Karpas-422 (cell line): ENCODE data around the gene SPTBN5. TPM values are rescaled to one million over a fixed set of nuclear protein-coding genes. Genes with fewer than 3 reads are reported as not detected.

Experiments used
- DNase-seq: peaks from one replicate; pipeline ENCODE4 v3.0.0-alpha.2; 2015
- H2AFZ ChIP-seq: fragments of 200-600 bp; sonication (generic); 2 replicates; pipeline ENCODE4 v1.6.1; 2014; ENCODE audit warnings: antibody characterized with exemption, low read length, mixed read lengths
- H3K27ac ChIP-seq: fragments of 200-600 bp; sonication (generic); 2 replicates; pipeline ENCODE4 v1.5.1; 2014; ENCODE audit warnings: mild to moderate bottlenecking, low read length, moderate library complexity
- H3K27me3 ChIP-seq: fragments of 200-600 bp; sonication (generic); 2 replicates; pipeline ENCODE4 v1.6.1; 2014; ENCODE audit warnings: low read length, mixed read lengths
- H3K36me3 ChIP-seq: fragments of 200-600 bp; sonication (generic); 2 replicates; pipeline ENCODE4 v1.6.1; 2014; ENCODE audit warnings: low read length, mixed read lengths; ENCODE audit not compliant: insufficient read depth
- H3K4me1 ChIP-seq: fragments of 200-600 bp; sonication (generic); 2 replicates; pipeline ENCODE4 v1.6.1; 2014; ENCODE audit warnings: mild to moderate bottlenecking, low read length, mixed read lengths
- H3K4me2 ChIP-seq: fragments of 200-600 bp; sonication (generic); 2 replicates; pipeline ENCODE4 v1.6.1; 2014; ENCODE audit warnings: low read length, low read depth, mild to moderate bottlenecking; ENCODE audit not compliant: poor library complexity, severe bottlenecking
- H3K4me3 ChIP-seq: fragments of 200-600 bp; sonication (generic); 2 replicates; pipeline ENCODE4 v1.5.1; 2014; ENCODE audit warnings: mild to moderate bottlenecking, antibody characterized with exemption, low read length, mixed read lengths
- H3K79me2 ChIP-seq: fragments of 200-600 bp; sonication (generic); 2 replicates; pipeline ENCODE4 v1.6.1; 2014; ENCODE audit warnings: mild to moderate bottlenecking, low read length, mixed read lengths
- H3K9ac ChIP-seq: fragments of 200-600 bp; sonication (generic); 2 replicates; pipeline ENCODE4 v1.6.0; 2014; ENCODE audit warnings: low read length
- H3K9me2 ChIP-seq: fragments of 200-600 bp; sonication (generic), shearing (Covaris generic); replicated peaks from 2 replicates; pipeline ENCODE4 v1.6.0; 2014; ENCODE audit warnings: mild to moderate bottlenecking, low read length, moderate library complexity; ENCODE audit not compliant: insufficient read depth
- H3K9me3 ChIP-seq: fragments of 300-700, 200-600 bp; sonication (generic); 2 replicates; pipeline ENCODE4 v1.6.1; 2014; ENCODE audit warnings: low read length, mixed read lengths
- H4K20me1 ChIP-seq: fragments of 200-600 bp; sonication (generic); 2 replicates; pipeline ENCODE4 v1.6.1; 2014; ENCODE audit warnings: mild to moderate bottlenecking, antibody characterized with exemption, low read length, low read depth; ENCODE audit not compliant: insufficient read depth
- total RNA-seq: library from RNA; depleted of rRNA; stranded (reverse); fragments of >200 nt; shearing (Covaris generic); gene quantifications from 2 replicates; pipeline ENCODE4 v1.2.3, GENCODE V29; 2014; ENCODE audit warnings: low replicate concordance

The SPTBN5 gene
- total RNA-seq, 1 experiment from 2014 or later: 0.11 TPM

GRCh38 chr15:41847206-41847605 lies 46.6 kb downstream of the SPTBN5 start:
- Histone ChIP-seq H3K9me3 (no peaks in the 10 kb centered on the region), H3K27ac (no peak overlapping the region), H3K9ac (no peak overlapping the region), H3K79me2 (no peaks in the 10 kb centered on the region), H3K36me3 (no peaks in the 10 kb centered on the region), H2AFZ (no peak overlapping the region), H3K4me2 (no peak overlapping the region), H3K27me3 (no peaks in the 10 kb centered on the region), H3K4me3 (no peak overlapping the region), H3K9me2 (no peaks in the 10 kb centered on the region), H4K20me1 (no peaks in the 10 kb centered on the region), H3K4me1 (no peaks in the 10 kb centered on the region)
- DNase-seq: no peak

- DNase-seq: no peak
- no peaks in the 10 kb centered on the region for H3K36me3 ChIP-seq
These were observed 49.0 kb downstream of the SPTBN5 start for GRCh38 chr15:41844814-41845213.

GRCh38 chr15:41843571-41843970 lies 50.3 kb downstream of the SPTBN5 start:
- Histone ChIP-seq H3K4me1 (no peaks in the 10 kb centered on the region), H3K9ac (no peak overlapping the region), H3K4me3 (no peak overlapping the region), H3K9me3 (no peaks in the 10 kb centered on the region), H3K9me2 (no peaks in the 10 kb centered on the region), H3K4me2 (no peak overlapping the region), H3K27ac (no peak overlapping the region), H3K27me3 (no peaks in the 10 kb centered on the region), H3K36me3 (no peaks in the 10 kb centered on the region), H3K79me2 (no peaks in the 10 kb centered on the region), H4K20me1 (no peaks in the 10 kb centered on the region), H2AFZ (no peak overlapping the region)
- no peak for DNase-seq

More at GRCh38 chr15:41844814-41845213, 49.0 kb downstream of the SPTBN5 start:
- Histone ChIP-seq H3K79me2 (no peaks in the 10 kb centered on the region), H3K9me3 (no peaks in the 10 kb centered on the region), H3K9me2 (no peaks in the 10 kb centered on the region), H3K4me1 (no peaks in the 10 kb centered on the region), H4K20me1 (no peaks in the 10 kb centered on the region), H3K4me2 (no peak overlapping the region), H3K4me3 (no peak overlapping the region), H3K27ac (no peak overlapping the region), H2AFZ (no peak overlapping the region), H3K27me3 (no peaks in the 10 kb centered on the region), H3K9ac (no peak overlapping the region)

GRCh38 chr15:41842229-41842628 lies 51.6 kb downstream of the SPTBN5 start:
- H3K4me1 ChIP-seq: no peaks in the 10 kb centered on the region
- H3K4me2 ChIP-seq: no peak overlapping the region
- no peaks in the 10 kb centered on the region for H3K27me3 ChIP-seq
- no peaks in the 10 kb centered on the region for H4K20me1 ChIP-seq
- no peak for DNase-seq
- H3K9me3 ChIP-seq: no peaks in the 10 kb centered on the region
- no peaks in the 10 kb centered on the region for H3K79me2 ChIP-seq
- no peak overlapping the region for H3K9ac ChIP-seq
- H3K27ac ChIP-seq: no peak overlapping the region
- no peak overlapping the region for H2AFZ ChIP-seq
- no peak overlapping the region for H3K4me3 ChIP-seq
- H3K9me2 ChIP-seq: no peaks in the 10 kb centered on the region
- no peaks in the 10 kb centered on the region for H3K36me3 ChIP-seq

- no peaks in the 10 kb centered on the region for H3K27me3 ChIP-seq
- H3K27ac ChIP-seq: no peak overlapping the region
- H3K79me2 ChIP-seq: no peaks in the 10 kb centered on the region
- no peak overlapping the region for H3K9ac ChIP-seq
- H4K20me1 ChIP-seq: no peaks in the 10 kb centered on the region
- no peaks in the 10 kb centered on the region for H3K36me3 ChIP-seq
- H3K4me3 ChIP-seq: no peak overlapping the region
- H3K4me1 ChIP-seq: no peaks in the 10 kb centered on the region
- H3K9me2 ChIP-seq: no peaks in the 10 kb centered on the region
- DNase-seq: no peak
- H3K9me3 ChIP-seq: no peaks in the 10 kb centered on the region
- no peak overlapping the region for H2AFZ ChIP-seq
- H3K4me2 ChIP-seq: no peak overlapping the region
These were observed 52.7 kb downstream of the SPTBN5 start for GRCh38 chr15:41841131-41841530.

GRCh38 chr15:41840673-41841072 lies 53.2 kb downstream of the SPTBN5 start:
- Histone ChIP-seq H3K4me3 (no peak overlapping the region), H2AFZ (no peak overlapping the region), H3K9ac (no peak overlapping the region), H3K79me2 (no peaks in the 10 kb centered on the region), H3K4me1 (no peaks in the 10 kb centered on the region), H3K4me2 (no peak overlapping the region), H3K9me3 (no peaks in the 10 kb centered on the region), H3K36me3 (no peaks in the 10 kb centered on the region), H3K27me3 (no peaks in the 10 kb centered on the region), H3K27ac (no peak overlapping the region), H3K9me2 (no peaks in the 10 kb centered on the region), H4K20me1 (no peaks in the 10 kb centered on the region)
- no peak for DNase-seq

- no peak overlapping the region for H3K9ac ChIP-seq
- H3K36me3 ChIP-seq: no peaks in the 10 kb centered on the region
- H3K4me1 ChIP-seq: no peaks in the 10 kb centered on the region
- no peaks in the 10 kb centered on the region for H3K79me2 ChIP-seq
- no peaks in the 10 kb centered on the region for H3K9me3 ChIP-seq
- H3K4me3 ChIP-seq: no peak overlapping the region
- H2AFZ ChIP-seq: no peak overlapping the region
- no peak overlapping the region for H3K4me2 ChIP-seq
- H3K27me3 ChIP-seq: no peaks in the 10 kb centered on the region
- no peaks in the 10 kb centered on the region for H4K20me1 ChIP-seq
- DNase-seq: no peak
- no peaks in the 10 kb centered on the region for H3K9me2 ChIP-seq
- no peak overlapping the region for H3K27ac ChIP-seq
These were observed 53.9 kb downstream of the SPTBN5 start for GRCh38 chr15:41839781-41840491.

- Histone ChIP-seq H3K79me2 (no peaks in the 10 kb centered on the region), H3K36me3 (no peaks in the 10 kb centered on the region), H3K4me1 (0 out of 2 replicates have a peak, but pooled peaks cover 2% of the 10 kb centered on the region), H4K20me1 (no peaks in the 10 kb centered on the region), H3K27ac (no peak within 1 kb of the TSS), H3K9ac (no peak within 1 kb of the TSS), H3K27me3 (no peaks in the 10 kb centered on the region), H3K9me3 (no peaks in the 10 kb centered on the region), H3K4me3 (no peak within 1 kb of the TSS), H2AFZ (no peak within 1 kb of the TSS), H3K4me2 (no peak within 1 kb of the TSS), H3K9me2 (no peaks in the 10 kb centered on the region)
- no peak for DNase-seq
These were observed 55.4 kb downstream of the SPTBN5 start, which contains the start of gene PLA2G4B for GRCh38 chr15:41838400-41838897. PLA2G4B (plus strand) TSS chr15:41838847; CDS start chr15:41838914, 67 bp downstream.
